Transverse colon (tissue), 4 donors: Measurements from ENCODE around the gene SEMA5B.

Source experiments
- CTCF ChIP-seq, 5 experiments: fragments of 200-600 bp in 3 of 5; fragments of 450-650 bp in 2 of 5; sonication (generic) in 3 of 5; IDR thresholded peaks; 1 replicate in 2 of 5; 2 replicates in 3 of 5; pipeline ENCODE4 v1.5.1; 2016 to 2017; ENCODE audit warnings: antibody characterized with exemption in 5 of 5, inconsistent platforms in 3 of 5, mild to moderate bottlenecking in 2 of 5, moderate library complexity in 1 of 5
- POLR2AphosphoS5 ChIP-seq, 3 donors: sonication (generic); formaldehyde crosslinking; IDR thresholded peaks; one replicate each; pipeline ENCODE4 v1.6.1; 2016; ENCODE audit warnings: antibody characterized with exemption in 3 of 3

- no peak for TF ChIP-seq POLR2AphosphoS5 (IDR thresholded peaks at IDR 0.05)
- no peak for TF ChIP-seq CTCF (IDR thresholded peaks at IDR 0.05)
These were observed 41.2 kb upstream of the SEMA5B start for GRCh38 chr3:123068601-123069381.
